GM13976 (cell line): Measurements from ENCODE around the gene LCN6.

Source experiments
- DNase-seq: peaks from one replicate; pipeline ENCODE4 v3.0.0; 2012; ENCODE audit warnings: low spot score
- CTCF ChIP-seq: IDR thresholded peaks from 2 replicates; pipeline ENCODE4 v1.5.1; 2012; ENCODE audit warnings: borderline replicate concordance, mild to moderate bottlenecking; ENCODE audit not compliant: insufficient read depth; ENCODE audit errors: extremely low read depth, missing control alignments, control extremely low read depth
- in situ Hi-C: fragments of 300-500 bp; cut with MboI; formaldehyde crosslinking; loops from one replicate; pipeline ENCODE4 v1.12.0; 2022; ENCODE audit warnings: low sequenced_read_pairs, mixed read lengths, inconsistent platforms; ENCODE audit not compliant: unreplicated experiment

The LCN6 gene

GRCh38 chr9:136720251-136720897 lies 28.0 kb downstream of the LCN6 start:
- in situ Hi-C loops: no loop called here
- no peak for TF ChIP-seq CTCF
- DNase-seq: no peak

- no peak for TF ChIP-seq CTCF
- in situ Hi-C loops: no loop called here
- no peak for DNase-seq
Observed at GRCh38 chr9:136719195-136719880, 29.0 kb downstream of the LCN6 start.

- no peak for TF ChIP-seq CTCF
- in situ Hi-C loops: no loop called here
- no peak for DNase-seq
Observed at GRCh38 chr9:136718345-136719194, 29.8 kb downstream of the LCN6 start.

- TF ChIP-seq CTCF: no peak
- in situ Hi-C loops: no loop called here
- DNase-seq: no peak
Observed at GRCh38 chr9:136717399-136717798, 30.9 kb downstream of the LCN6 start.

GRCh38 chr9:136714893-136715274 lies 33.4 kb downstream of the LCN6 start:
- no peak for DNase-seq
- TF ChIP-seq CTCF: no peak
- in situ Hi-C loops: no loop called here

GRCh38 chr9:136714096-136714892 lies 34.0 kb downstream of the LCN6 start:
- no peak for TF ChIP-seq CTCF
- in situ Hi-C loops: no loop called here
- no peak for DNase-seq
